ENCODE results near the gene MAP3K15. TPM values are rescaled to one million over a fixed set of nuclear protein-coding genes. Genes with fewer than 3 reads are reported as not detected.
A peak's percentile ranks its signal among the peaks of the same experiment; 100 is the strongest.

Gene MAP3K15
- total RNA-seq, result 1 to 10 TPM in 5 of 6 donors, under 1 TPM in 1; 0.44 to 5.2 (median 1.4) TPM

GRCh38 chrX:19514791-19515614 lies at the start of gene MAP3K15:
TSS of gene MAP3K15 (minus strand) at chrX:19515508. CDS start at chrX:19515261, 247 bp downstream.
- peaks cover 0 to 4% (median 0%) of the 10 kb centered on the region in 4 donors for H3K27me3 ChIP-seq
- H3K4me1 ChIP-seq, result peaks cover 3 to 13% (median 5%) of the 10 kb centered on the region in 4 donors
- WGBS, 2 donors, result 5 to 34% methylated on average over 6 to 30 of the region's 100 CpGs
- peak in 1 of 2 donors; percentile 26 for ATAC-seq (ENCODE audit: low FRiP score in 2 of 2)
- peak within 1 kb of the TSS; percentile 35 to 52 (median 40) for H3K4me3 ChIP-seq
- peaks cover 0 to 3% (median 0%) of the 10 kb centered on the region in 4 donors for H3K9me3 ChIP-seq
- H3K27ac ChIP-seq, result no peak within 1 kb of the TSS
- H3K36me3 ChIP-seq, result no peaks in the 10 kb centered on the region
- TF ChIP-seq CTCF (IDR thresholded peaks at IDR 0.05) (peak in 3 of 6 experiments; percentile 5 to 30 (median 28)), POLR2A (IDR thresholded peaks at IDR 0.05) (no peak), EP300 (IDR thresholded peaks at IDR 0.05) (no peak), POLR2AphosphoS5 (IDR thresholded peaks at IDR 0.05) (no peak)
- peak; percentile 42 to 87 for DNase-seq

GRCh38 chrX:19564606-19565005 lies 49.3 kb upstream of the MAP3K15 start:
- no peak for DNase-seq
- Histone ChIP-seq H3K4me1 (peaks cover 0 to 2% (median 0%) of the 10 kb centered on the region in 4 donors), H3K36me3 (peaks cover 0 to 10% (median 0%) of the 10 kb centered on the region in 4 donors), H3K27ac (no peak overlapping the region), H3K27me3 (no peaks in the 10 kb centered on the region), H3K4me3 (no peak overlapping the region), H3K9me3 (no peaks in the 10 kb centered on the region)
- ATAC-seq (ENCODE audit: low FRiP score in 2 of 2), result no peak
- TF ChIP-seq POLR2AphosphoS5 (IDR thresholded peaks at IDR 0.05), result no peak
- TF ChIP-seq POLR2A (IDR thresholded peaks at IDR 0.05), result no peak
- no peak for TF ChIP-seq EP300 (IDR thresholded peaks at IDR 0.05)
- TF ChIP-seq CTCF (IDR thresholded peaks at IDR 0.05), result no peak
- WGBS, 2 donors, result 43 to 46% methylated on average over 1 of the region's 1 CpG

- TF ChIP-seq CTCF (IDR thresholded peaks at IDR 0.05) (no peak), EP300 (IDR thresholded peaks at IDR 0.05) (no peak), POLR2A (IDR thresholded peaks at IDR 0.05) (no peak), POLR2AphosphoS5 (IDR thresholded peaks at IDR 0.05) (no peak)
- peaks cover 0 to 2% (median 0%) of the 10 kb centered on the region in 4 donors for H3K4me1 ChIP-seq
- H3K27ac ChIP-seq, result no peak overlapping the region
- no peaks in the 10 kb centered on the region for H3K27me3 ChIP-seq
- H3K36me3 ChIP-seq, result peaks cover 0 to 10% (median 0%) of the 10 kb centered on the region in 4 donors
- DNase-seq, result no peak
- ATAC-seq (ENCODE audit: low FRiP score in 2 of 2), result no peak
- no peaks in the 10 kb centered on the region for H3K9me3 ChIP-seq
- WGBS, 2 donors, result 40 to 88% methylated on average over 1 to 6 of the region's 6 CpGs
- no peak overlapping the region for H3K4me3 ChIP-seq
Observed at GRCh38 chrX:19563746-19564145, 48.4 kb upstream of the MAP3K15 start.

- no peaks in the 10 kb centered on the region for H3K9me3 ChIP-seq
- no peak overlapping the region for H3K4me3 ChIP-seq
- TF ChIP-seq CTCF (IDR thresholded peaks at IDR 0.05), result no peak
- TF ChIP-seq POLR2A (IDR thresholded peaks at IDR 0.05), result no peak
- no peak for TF ChIP-seq EP300 (IDR thresholded peaks at IDR 0.05)
- TF ChIP-seq POLR2AphosphoS5 (IDR thresholded peaks at IDR 0.05), result no peak
- H3K36me3 ChIP-seq, result peaks cover 0 to 10% (median 0%) of the 10 kb centered on the region in 4 donors
- DNase-seq (no peak), ATAC-seq (ENCODE audit: low FRiP score in 2 of 2) (no peak)
- H3K4me1 ChIP-seq, result peaks cover 0 to 2% (median 0%) of the 10 kb centered on the region in 4 donors
- H3K27ac ChIP-seq, result no peak overlapping the region
- H3K27me3 ChIP-seq, result no peaks in the 10 kb centered on the region
- WGBS, 2 donors, result 71 to 82% methylated on average over 7 to 10 of the region's 10 CpGs
Observed at GRCh38 chrX:19563327-19563726, 48.0 kb upstream of the MAP3K15 start.

Measured in upper lobe of left lung (tissue), 6 donors.